Measurements from ENCODE around the gene MYO5B.

The MYO5B gene

GRCh38 chr18:50002781-50003180 is 192.2 kb downstream of the MYO5B start:
- in situ Hi-C loops (cut with HindIII; ENCODE audit: low sequenced_read_pairs): no loop called here
- TF ChIP-seq, protein P1, sequence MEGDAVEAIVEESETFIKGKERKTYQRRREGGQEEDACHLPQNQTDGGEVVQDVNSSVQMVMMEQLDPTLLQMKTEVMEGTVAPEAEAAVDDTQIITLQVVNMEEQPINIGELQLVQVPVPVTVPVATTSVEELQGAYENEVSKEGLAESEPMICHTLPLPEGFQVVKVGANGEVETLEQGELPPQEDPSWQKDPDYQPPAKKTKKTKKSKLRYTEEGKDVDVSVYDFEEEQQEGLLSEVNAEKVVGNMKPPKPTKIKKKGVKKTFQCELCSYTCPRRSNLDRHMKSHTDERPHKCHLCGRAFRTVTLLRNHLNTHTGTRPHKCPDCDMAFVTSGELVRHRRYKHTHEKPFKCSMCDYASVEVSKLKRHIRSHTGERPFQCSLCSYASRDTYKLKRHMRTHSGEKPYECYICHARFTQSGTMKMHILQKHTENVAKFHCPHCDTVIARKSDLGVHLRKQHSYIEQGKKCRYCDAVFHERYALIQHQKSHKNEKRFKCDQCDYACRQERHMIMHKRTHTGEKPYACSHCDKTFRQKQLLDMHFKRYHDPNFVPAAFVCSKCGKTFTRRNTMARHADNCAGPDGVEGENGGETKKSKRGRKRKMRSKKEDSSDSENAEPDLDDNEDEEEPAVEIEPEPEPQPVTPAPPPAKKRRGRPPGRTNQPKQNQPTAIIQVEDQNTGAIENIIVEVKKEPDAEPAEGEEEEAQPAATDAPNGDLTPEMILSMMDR (IDR thresholded peaks at IDR 0.05; ENCODE audit: low read depth, low read length): no peak
- no peak for DNase-seq (ENCODE audit: low read depth, low spot score)
- no peak overlapping the region for H3K4me3 ChIP-seq (ENCODE audit: low read depth, low read length)

GRCh38 chr18:50000227-50000626 is 194.7 kb downstream of the MYO5B start:
- TF ChIP-seq, protein P1 (IDR thresholded peaks at IDR 0.05; ENCODE audit: low read depth, low read length): no peak

GRCh38 chr18:49999128-49999527 is 195.8 kb downstream of the MYO5B start:
- TF ChIP-seq, protein P1 (IDR thresholded peaks at IDR 0.05; ENCODE audit: low read depth, low read length): no peak
- DNase-seq (ENCODE audit: low read depth, low spot score): no peak
- H3K4me3 ChIP-seq (ENCODE audit: low read depth, low read length): no peak overlapping the region
- in situ Hi-C loops (cut with HindIII; ENCODE audit: low sequenced_read_pairs): no loop called here

More at GRCh38 chr18:50000227-50000626, 194.7 kb downstream of the MYO5B start:
- no peak for DNase-seq (ENCODE audit: low read depth, low spot score)
- in situ Hi-C loops (cut with HindIII; ENCODE audit: low sequenced_read_pairs): no loop called here
- no peak overlapping the region for H3K4me3 ChIP-seq (ENCODE audit: low read depth, low read length)

GRCh38 chr18:49997558-49997957 is 197.4 kb downstream of the MYO5B start:
- H3K4me3 ChIP-seq (ENCODE audit: low read depth, low read length): no peak overlapping the region
- TF ChIP-seq, protein P1 (IDR thresholded peaks at IDR 0.05; ENCODE audit: low read depth, low read length): no peak
- DNase-seq (ENCODE audit: low read depth, low spot score): no peak
- in situ Hi-C loops (cut with HindIII; ENCODE audit: low sequenced_read_pairs): no loop called here

DNA sequence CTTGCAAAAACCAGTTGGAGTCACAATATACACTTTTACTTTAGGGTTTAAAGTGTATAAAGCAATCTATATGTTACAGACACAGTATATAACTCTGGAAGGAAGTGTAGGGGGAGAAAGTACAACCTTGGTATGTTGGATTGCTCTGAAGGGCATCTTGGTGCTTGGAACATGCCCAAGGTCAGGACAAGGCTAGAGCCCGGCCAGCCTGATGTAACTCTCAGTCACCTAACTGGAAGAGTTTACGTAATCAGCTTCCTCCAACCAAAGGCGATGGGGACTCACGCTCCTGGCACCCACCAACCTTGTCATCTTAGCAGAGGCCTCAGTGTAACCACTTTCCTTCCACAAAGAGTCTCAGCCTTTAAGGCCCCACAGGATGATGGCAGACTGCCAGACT is 200.5 kb downstream of the MYO5B start:
- in situ Hi-C loops (cut with HindIII; ENCODE audit: low sequenced_read_pairs): no loop called here
- no peak overlapping the region for H3K4me3 ChIP-seq (ENCODE audit: low read depth, low read length)
- TF ChIP-seq, protein P1 (IDR thresholded peaks at IDR 0.05; ENCODE audit: low read depth, low read length): no peak
- DNase-seq (ENCODE audit: low read depth, low spot score): no peak

DNA sequence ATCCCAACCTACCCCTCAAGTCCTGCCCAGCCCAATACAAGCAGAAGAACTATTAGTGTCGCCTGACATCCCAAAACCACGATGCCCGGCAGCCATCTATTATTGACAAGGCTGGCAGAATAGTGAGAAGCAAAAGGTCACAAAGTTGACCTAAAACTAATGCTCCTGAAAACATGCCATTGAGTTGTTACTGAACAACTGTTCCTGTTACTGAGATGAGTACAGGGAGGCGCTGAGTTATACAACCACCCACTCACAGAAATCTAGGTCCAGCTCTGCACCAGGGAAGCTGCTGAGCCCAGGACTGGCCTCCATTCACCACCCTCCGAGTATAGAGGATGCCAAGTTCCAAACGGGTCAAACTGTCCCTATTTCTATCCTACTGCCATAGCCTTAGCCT is 201.6 kb downstream of the MYO5B start:
- in situ Hi-C loops (cut with HindIII; ENCODE audit: low sequenced_read_pairs): no loop called here
- no peak for DNase-seq (ENCODE audit: low read depth, low spot score)
- TF ChIP-seq, protein P1 (IDR thresholded peaks at IDR 0.05; ENCODE audit: low read depth, low read length): no peak
- no peak overlapping the region for H3K4me3 ChIP-seq (ENCODE audit: low read depth, low read length)

DNA sequence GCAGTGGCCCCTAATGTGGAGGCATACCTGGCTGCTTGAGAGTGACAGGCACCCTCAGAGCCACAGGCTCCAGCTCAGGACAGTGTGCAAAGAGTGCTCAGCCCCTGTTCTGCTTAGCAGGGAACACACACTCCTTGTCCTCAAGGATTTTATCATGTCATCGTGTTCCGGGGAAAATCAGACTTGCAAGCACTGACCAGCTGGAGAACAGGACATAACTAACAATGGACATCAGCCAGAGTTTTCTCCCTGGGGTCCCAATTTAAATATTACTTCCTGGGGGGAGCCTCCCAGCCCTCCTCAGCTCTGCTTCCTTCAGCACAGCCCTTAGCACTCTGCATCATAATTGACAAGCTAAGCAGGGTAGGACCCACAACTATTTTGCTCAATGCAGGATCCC is 206.2 kb downstream of the MYO5B start:
- no peak for DNase-seq (ENCODE audit: low read depth, low spot score)
- TF ChIP-seq, protein P1 (IDR thresholded peaks at IDR 0.05; ENCODE audit: low read depth, low read length): no peak
- in situ Hi-C loops (cut with HindIII; ENCODE audit: low sequenced_read_pairs): no loop called here
- no peak overlapping the region for H3K4me3 ChIP-seq (ENCODE audit: low read depth, low read length)

All from astrocyte of the spinal cord (primary cell).